Endothelial cell of umbilical vein (primary cell): ENCODE data around the gene TMEM59L. TPM values are rescaled to one million over a fixed set of nuclear protein-coding genes. Genes with fewer than 3 reads are reported as not detected.

Experiments used
- BruUV-seq: library from RNA; stranded (reverse); fragments of 400-500 nt; replicated peaks from 2 replicates; lab custom pipeline; 2021; lab: Mats Ljungman, UMichigan
- CTCF ChIA-PET: fragments of 300-600, 350-600 bp; sonication (Branson Sonifier 250); formaldehyde crosslinking; loops from one replicate; lab custom pipeline; 2021; ENCODE audit warnings: antibody characterized with exemption, inconsistent platforms; lab: Charles Lee
- POLR2A ChIA-PET: fragments of 300-600, 350-600 bp; sonication (Branson Sonifier 250); formaldehyde crosslinking; loops from one replicate; lab custom pipeline; 2021; ENCODE audit warnings: antibody characterized with exemption, inconsistent platforms; lab: Charles Lee
- DNase-seq: peaks from one replicate; pipeline ENCODE4 v3.0.0-alpha.2; 2011; ENCODE audit warnings: low read depth, low spot score
- FAIRE-seq: peaks from 2 replicates; lab custom pipeline; 2011; peaks lifted over from hg19 to GRCh38; lab: Jason Lieb, UNC
- H2AFZ ChIP-seq: 2 replicates; pipeline ENCODE4 v1.6.0; 2012; ENCODE audit warnings: low read depth, low read length, control low read depth, inconsistent platforms
- H3K27ac ChIP-seq: 2 replicates; pipeline ENCODE4 v1.5.1; 2011; ENCODE audit warnings: low read depth, mild to moderate bottlenecking, control low read depth, low read length, moderate library complexity; ENCODE audit not compliant: insufficient read depth
- H3K27me3 ChIP-seq, 2 experiments: 2 replicates each; pipeline versions ENCODE4 v1.6.0 to v1.6.1; 2011; ENCODE audit warnings: low read length in 2 of 2, mixed read lengths in 1 of 2; ENCODE audit not compliant: control insufficient read depth in 2 of 2, insufficient read depth in 2 of 2
- H3K36me3 ChIP-seq, 2 experiments: 2 replicates in 1 of 2; 3 replicates in 1 of 2; pipeline ENCODE4 v1.5.1; 2011; ENCODE audit warnings: low read length in 2 of 2, mild to moderate bottlenecking in 1 of 2, moderate library complexity in 1 of 2; ENCODE audit not compliant: control insufficient read depth in 2 of 2, insufficient read depth in 2 of 2; ENCODE audit errors: extremely low read depth in 1 of 2
- H3K4me1 ChIP-seq: 3 replicates; pipeline ENCODE4 v1.5.1; 2011; ENCODE audit warnings: mild to moderate bottlenecking, low read length; ENCODE audit not compliant: control insufficient read depth, insufficient read depth; ENCODE audit errors: extremely low read depth
- H3K4me2 ChIP-seq: 2 replicates; pipeline ENCODE4 v1.6.1; 2011; ENCODE audit warnings: low read length, control low read depth, mixed read lengths; ENCODE audit not compliant: insufficient read depth
- H3K4me3 ChIP-seq, 3 experiments: fragments of 200-600 bp in 1 of 3; sonication (generic), shearing (Covaris generic) in 1 of 3; replicated peaks in 1 of 3; 2 replicates each; pipeline ENCODE4 v1.5.1; 2011 to 2016; ENCODE audit warnings: control low read depth in 3 of 3, low read length in 3 of 3, mild to moderate bottlenecking in 2 of 3, inconsistent platforms in 1 of 3, low read depth in 1 of 3, moderate library complexity in 1 of 3; ENCODE audit not compliant: insufficient read depth in 1 of 3
- H3K79me2 ChIP-seq: 2 replicates; pipeline ENCODE4 v1.6.0; 2012; ENCODE audit warnings: low read length, inconsistent platforms; ENCODE audit not compliant: control insufficient read depth, insufficient read depth
- H3K9ac ChIP-seq: replicated peaks from 2 replicates; pipeline ENCODE3; 2011; ENCODE audit warnings: low read length, control low read depth; ENCODE audit not compliant: insufficient read depth; ENCODE audit errors: extremely low read depth
- H3K9me1 ChIP-seq: replicated peaks from 3 replicates; pipeline ENCODE4 v1.6.0; 2011; ENCODE audit warnings: mild to moderate bottlenecking, low read length; ENCODE audit not compliant: control insufficient read depth, insufficient read depth; ENCODE audit errors: extremely low read depth
- H3K9me3 ChIP-seq: replicated peaks from 2 replicates; pipeline ENCODE4 v1.5.1; 2012; ENCODE audit warnings: low read length, inconsistent platforms; ENCODE audit not compliant: control insufficient read depth, insufficient read depth
- H4K20me1 ChIP-seq: replicated peaks from 2 replicates; pipeline ENCODE3; 2011; ENCODE audit warnings: mild to moderate bottlenecking, low read length; ENCODE audit not compliant: control insufficient read depth, insufficient read depth; ENCODE audit errors: extremely low read depth
- FOS ChIP-seq: IDR thresholded peaks from 2 replicates; pipeline ENCODE4 v1.6.1; 2011; ENCODE audit warnings: mild to moderate bottlenecking, low read length, moderate library complexity, borderline replicate concordance; ENCODE audit not compliant: insufficient read depth
- GATA2 ChIP-seq: IDR thresholded peaks from 2 replicates; pipeline ENCODE4 v1.7.0; 2011; ENCODE audit warnings: low read depth, mild to moderate bottlenecking, moderate library complexity, mixed read lengths, low read length; ENCODE audit not compliant: insufficient read length, insufficient read depth
- JUN ChIP-seq: IDR thresholded peaks from 2 replicates; pipeline ENCODE4 v1.6.1; 2011; ENCODE audit warnings: borderline replicate concordance, low read depth; ENCODE audit not compliant: insufficient read length, insufficient read depth
- MYC ChIP-seq: IDR thresholded peaks from one replicate; pipeline ENCODE4 v1.6.1; 2011; ENCODE audit warnings: mild to moderate bottlenecking, low read depth, low read length
- POLR2A ChIP-seq: IDR thresholded peaks from 2 replicates; pipeline ENCODE4 v1.6.1; 2012; ENCODE audit warnings: low read depth, mild to moderate bottlenecking, control low read depth, low read length
- POLR2AphosphoS5 ChIP-seq: IDR thresholded peaks from 2 replicates; pipeline ENCODE4 v1.6.1; 2012; ENCODE audit warnings: low read depth, mild to moderate bottlenecking, control low read depth, low read length, moderate library complexity; ENCODE audit not compliant: insufficient read depth
- dilution Hi-C: fragments of 300-500 bp; cut with MboI; formaldehyde crosslinking; loops from one replicate; pipeline ENCODE4 v1.15.0; 2019; ENCODE audit warnings: low sequenced_read_pairs; ENCODE audit not compliant: extremely low pct_ligation_motif_present
- intact Hi-C: fragments of 100-400 bp; cut with micrococcal nuclease; formaldehyde crosslinking; loops from one replicate; pipeline ENCODE4 v1.10.0; 2022
- polyA plus RNA-seq, 4 experiments: library from polyadenylated mRNA; depleted of rRNA in 3 of 4; stranded (reverse) in 3 of 4; unstranded in 1 of 4; fragments of >200 nt; gene quantifications; 2 replicates each; pipeline versions ENCODE4 v1.2.1 to v1.2.3, GENCODE V29; 2011 to 2012; ENCODE audit warnings: missing spikeins in 1 of 4
- total RNA-seq: library from RNA; stranded (reverse); gene quantifications from 2 replicates; pipeline ENCODE4 v1.2.3, GENCODE V29; 2021
- TF ChIP-seq, protein P1 (sequence below): IDR thresholded peaks from 2 replicates; pipeline ENCODE4 v1.6.1; 2011; ENCODE audit not compliant: insufficient read depth, insufficient read length
- TF ChIP-seq, protein P2 (sequence below), 2 donors: IDR thresholded peaks; 1 replicate in 1 of 2; 2 replicates in 1 of 2; pipeline ENCODE4 v1.5.1; 2011; ENCODE audit warnings: low read length in 2 of 2, mild to moderate bottlenecking in 2 of 2, moderate library complexity in 2 of 2, control low read depth in 1 of 2, inconsistent platforms in 1 of 2, low read depth in 1 of 2; ENCODE audit not compliant: insufficient read depth in 1 of 2; ENCODE audit errors: extremely low read depth in 1 of 2

The TMEM59L gene
- total and polyA plus RNA-seq, 2 donors (not counting 3 experiments of a cell fraction or from before 2014, with no cell fraction given), result 0.43 to 0.97 TPM

DNA sequence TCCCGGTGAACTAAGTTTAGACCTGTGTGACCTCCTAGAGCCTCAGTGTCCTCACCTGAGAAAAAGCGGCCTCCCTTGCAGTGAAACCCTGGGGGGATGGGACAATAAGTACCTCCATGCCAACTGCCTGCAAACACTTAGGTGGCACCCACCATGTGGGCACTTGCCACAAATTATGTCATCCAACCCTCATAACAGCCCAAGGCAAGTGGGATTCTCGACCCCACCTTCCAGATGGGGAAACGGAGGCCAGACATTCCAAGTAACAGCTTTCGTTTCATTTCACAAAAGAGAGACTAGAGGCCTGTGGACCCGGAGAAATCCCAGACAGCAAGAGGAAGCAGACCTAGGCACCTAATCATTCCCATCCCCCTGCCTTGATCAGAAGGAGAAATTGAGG is 17.2 kb upstream of the TMEM59L start:
- Histone ChIP-seq H3K27me3 (no peaks in the 10 kb centered on the region), H3K9ac (no peak overlapping the region), H3K79me2 (no peaks in the 10 kb centered on the region), H3K9me3 (no peaks in the 10 kb centered on the region), H3K4me2 (no peak overlapping the region), H2AFZ (no peak overlapping the region), H3K9me1 (no peaks in the 10 kb centered on the region), H3K4me1 (peaks cover 4% of the 10 kb centered on the region), H3K36me3 (peaks cover 0 to 2% of the 10 kb centered on the region in 2 experiments), H3K4me3 (no peak overlapping the region), H4K20me1 (no peaks in the 10 kb centered on the region), H3K27ac (no peak overlapping the region)
- dilution Hi-C loops, result no loop called here
- BruUV-seq, result no TSS peak
- CTCF ChIA-PET, result interaction anchor here (4.4 kb wide), 1 partner anchor 251 kb away, joined by 65 read pairs; no protein-coding TSS in a partner anchor
- no peak for FAIRE-seq
- POLR2A ChIA-PET, result no interaction called here
- intact Hi-C loops, result no loop called here
- TF ChIP-seq, protein P1, sequence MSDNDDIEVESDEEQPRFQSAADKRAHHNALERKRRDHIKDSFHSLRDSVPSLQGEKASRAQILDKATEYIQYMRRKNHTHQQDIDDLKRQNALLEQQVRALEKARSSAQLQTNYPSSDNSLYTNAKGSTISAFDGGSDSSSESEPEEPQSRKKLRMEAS, result no peak
- TF ChIP-seq POLR2AphosphoS5, result no peak
- DNase-seq, result no peak

DNA sequence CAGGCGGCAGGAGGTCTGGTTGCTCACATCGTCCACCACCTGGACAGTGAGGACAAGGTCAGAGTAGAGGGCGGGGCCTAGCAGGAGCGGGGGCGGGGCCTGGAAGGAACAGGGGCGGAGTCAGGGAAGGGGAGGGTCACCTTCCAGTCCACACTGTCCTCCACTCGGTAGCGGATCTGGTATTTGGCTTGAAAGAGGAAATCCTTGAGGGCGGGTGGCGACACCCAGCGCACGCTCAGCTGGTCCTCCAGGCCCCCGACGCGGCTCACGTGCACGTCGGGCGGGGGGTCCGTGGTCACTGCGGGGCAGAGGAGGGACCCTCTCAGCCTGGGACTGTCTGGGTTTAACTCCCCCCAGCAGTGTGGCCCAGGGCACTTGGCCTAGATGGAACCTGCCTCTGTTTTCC is 15.9 kb upstream of the TMEM59L start:
- ChIA-PET POLR2A (no interaction called here), CTCF (no interaction called here)
- no TSS peak for BruUV-seq
- H3K27me3 ChIP-seq, result no peaks in the 10 kb centered on the region
- H3K4me2 ChIP-seq, result no peak overlapping the region
- H2AFZ ChIP-seq, result no peak overlapping the region
- no peaks in the 10 kb centered on the region for H3K9me1 ChIP-seq
- no peaks in the 10 kb centered on the region for H4K20me1 ChIP-seq
- H3K9me3 ChIP-seq, result no peaks in the 10 kb centered on the region
- H3K4me3 ChIP-seq, result no peak overlapping the region
- H3K27ac ChIP-seq, result no peak overlapping the region
- H3K79me2 ChIP-seq, result no peaks in the 10 kb centered on the region
- intact Hi-C loops (no loop called here), dilution Hi-C loops (no loop called here)
- H3K9ac ChIP-seq, result no peak overlapping the region
- H3K4me1 ChIP-seq, result peaks cover 4% of the 10 kb centered on the region
- FAIRE-seq (peak; percentile 72), DNase-seq (peak; percentile 34)
- H3K36me3 ChIP-seq, result no peaks in the 10 kb centered on the region
- TF ChIP-seq POLR2AphosphoS5 (no peak), JUN (no peak), MYC (no peak), FOS (no peak), GATA2 (no peak), POLR2A (no peak)
- TF ChIP-seq, protein P2, sequence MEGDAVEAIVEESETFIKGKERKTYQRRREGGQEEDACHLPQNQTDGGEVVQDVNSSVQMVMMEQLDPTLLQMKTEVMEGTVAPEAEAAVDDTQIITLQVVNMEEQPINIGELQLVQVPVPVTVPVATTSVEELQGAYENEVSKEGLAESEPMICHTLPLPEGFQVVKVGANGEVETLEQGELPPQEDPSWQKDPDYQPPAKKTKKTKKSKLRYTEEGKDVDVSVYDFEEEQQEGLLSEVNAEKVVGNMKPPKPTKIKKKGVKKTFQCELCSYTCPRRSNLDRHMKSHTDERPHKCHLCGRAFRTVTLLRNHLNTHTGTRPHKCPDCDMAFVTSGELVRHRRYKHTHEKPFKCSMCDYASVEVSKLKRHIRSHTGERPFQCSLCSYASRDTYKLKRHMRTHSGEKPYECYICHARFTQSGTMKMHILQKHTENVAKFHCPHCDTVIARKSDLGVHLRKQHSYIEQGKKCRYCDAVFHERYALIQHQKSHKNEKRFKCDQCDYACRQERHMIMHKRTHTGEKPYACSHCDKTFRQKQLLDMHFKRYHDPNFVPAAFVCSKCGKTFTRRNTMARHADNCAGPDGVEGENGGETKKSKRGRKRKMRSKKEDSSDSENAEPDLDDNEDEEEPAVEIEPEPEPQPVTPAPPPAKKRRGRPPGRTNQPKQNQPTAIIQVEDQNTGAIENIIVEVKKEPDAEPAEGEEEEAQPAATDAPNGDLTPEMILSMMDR (IDR thresholded peaks at IDR 0.05; ENCODE audit: extremely low read depth in 1 of 2, insufficient read depth in 1 of 2, low read depth in 1 of 2, low read length in 2 of 2), result no peak
- TF ChIP-seq, protein P1, result no peak
